ENCODE measurements around the gene CCDC40. TPM values are rescaled to one million over a fixed set of nuclear protein-coding genes. Genes with fewer than 3 reads are reported as not detected.

CCDC40 gene
- total RNA-seq, 1 donor from 2014 or later: 4.4 TPM

DNA sequence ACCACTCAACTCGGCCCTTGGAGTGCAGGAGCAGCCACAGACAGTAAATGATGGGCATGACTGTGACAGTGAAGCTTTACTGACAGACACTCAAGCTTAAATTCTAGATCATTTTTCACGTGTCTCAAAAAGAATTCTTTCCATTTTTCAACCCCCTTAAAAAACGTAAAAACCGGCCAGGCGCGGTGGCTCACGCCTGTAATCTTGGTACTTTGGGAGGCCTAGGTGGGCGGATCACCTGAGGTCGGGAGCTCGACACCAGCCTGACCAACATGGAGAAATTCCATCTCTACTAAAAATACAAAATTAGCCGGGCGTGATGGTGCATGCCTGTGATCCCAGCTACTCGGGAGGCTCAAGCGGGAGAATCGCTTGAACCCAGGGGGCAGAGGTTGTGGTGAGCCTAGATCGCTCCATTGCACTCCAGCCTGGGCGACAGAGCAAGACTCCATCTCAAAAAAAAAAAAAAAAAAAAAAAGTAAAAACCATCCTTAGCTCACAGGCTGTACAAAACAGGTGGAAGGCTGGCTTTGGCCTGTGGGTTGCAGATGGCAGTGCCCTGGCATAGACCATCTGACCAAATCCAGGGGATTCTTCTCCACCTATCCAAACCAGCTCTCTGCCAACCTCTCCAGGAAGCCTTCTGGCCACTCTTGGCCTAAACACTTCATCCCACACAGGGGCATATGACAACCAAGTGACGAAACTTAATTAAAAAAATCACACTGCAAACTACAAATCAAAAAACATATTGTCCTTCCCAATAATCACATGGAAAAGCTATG, 19.0 kb upstream of the CCDC40 start:
- peaks cover 1% of the 10 kb centered on the region for H3K36me3 ChIP-seq (ENCODE audit: control insufficient read depth, insufficient read depth, low read length)
- DNase-seq (ENCODE audit: low read depth): no peak
- TF ChIP-seq, protein P1, sequence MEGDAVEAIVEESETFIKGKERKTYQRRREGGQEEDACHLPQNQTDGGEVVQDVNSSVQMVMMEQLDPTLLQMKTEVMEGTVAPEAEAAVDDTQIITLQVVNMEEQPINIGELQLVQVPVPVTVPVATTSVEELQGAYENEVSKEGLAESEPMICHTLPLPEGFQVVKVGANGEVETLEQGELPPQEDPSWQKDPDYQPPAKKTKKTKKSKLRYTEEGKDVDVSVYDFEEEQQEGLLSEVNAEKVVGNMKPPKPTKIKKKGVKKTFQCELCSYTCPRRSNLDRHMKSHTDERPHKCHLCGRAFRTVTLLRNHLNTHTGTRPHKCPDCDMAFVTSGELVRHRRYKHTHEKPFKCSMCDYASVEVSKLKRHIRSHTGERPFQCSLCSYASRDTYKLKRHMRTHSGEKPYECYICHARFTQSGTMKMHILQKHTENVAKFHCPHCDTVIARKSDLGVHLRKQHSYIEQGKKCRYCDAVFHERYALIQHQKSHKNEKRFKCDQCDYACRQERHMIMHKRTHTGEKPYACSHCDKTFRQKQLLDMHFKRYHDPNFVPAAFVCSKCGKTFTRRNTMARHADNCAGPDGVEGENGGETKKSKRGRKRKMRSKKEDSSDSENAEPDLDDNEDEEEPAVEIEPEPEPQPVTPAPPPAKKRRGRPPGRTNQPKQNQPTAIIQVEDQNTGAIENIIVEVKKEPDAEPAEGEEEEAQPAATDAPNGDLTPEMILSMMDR (IDR thresholded peaks at IDR 0.05; ENCODE audit: insufficient read depth, low read length, poor library complexity, severe bottlenecking): no peak
- H3K27me3 ChIP-seq (ENCODE audit: control insufficient read depth, insufficient read depth, low read length): no peaks in the 10 kb centered on the region
- no peak overlapping the region for H3K4me3 ChIP-seq (ENCODE audit: low read depth, low read length)

DNA sequence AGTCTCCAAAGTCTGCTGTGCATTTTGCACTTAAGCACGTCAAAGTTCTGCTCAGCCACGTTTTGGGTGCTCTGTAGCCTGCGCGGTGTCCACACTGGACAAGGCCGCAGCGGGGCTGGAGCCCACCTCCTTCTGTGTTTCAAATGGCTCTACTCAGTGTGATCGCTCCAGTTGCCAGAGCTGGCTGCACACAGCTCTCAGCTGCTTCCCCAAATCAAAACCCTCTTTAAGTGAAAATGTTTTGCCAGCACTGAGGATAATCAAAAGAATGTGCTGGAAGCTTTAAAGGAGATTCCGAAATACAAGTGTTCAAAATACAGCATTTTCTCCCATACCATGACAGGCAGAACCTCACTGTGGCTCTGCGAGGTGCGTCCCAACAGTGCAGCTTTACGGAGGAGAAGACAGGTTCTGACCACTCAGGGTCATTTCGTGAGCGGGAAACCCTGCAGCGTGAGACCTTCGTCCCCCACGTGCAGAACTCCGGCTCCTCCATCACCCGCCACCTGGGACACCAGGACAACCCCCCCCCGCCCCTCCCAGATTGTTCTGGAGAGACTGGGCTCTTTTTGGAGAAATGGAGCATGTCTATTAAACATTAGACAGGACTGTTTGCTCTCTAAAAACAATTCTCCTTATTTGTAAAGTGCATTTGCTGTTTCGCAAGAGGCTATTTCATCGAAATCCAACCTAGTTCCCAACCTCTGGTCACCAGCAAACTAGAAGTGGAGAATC, 17.4 kb upstream of the CCDC40 start:
- H3K4me3 ChIP-seq (ENCODE audit: low read depth, low read length): no peak overlapping the region
- TF ChIP-seq, protein P1 (IDR thresholded peaks at IDR 0.05; ENCODE audit: insufficient read depth, low read length, poor library complexity, severe bottlenecking): no peak
- H3K27me3 ChIP-seq (ENCODE audit: control insufficient read depth, insufficient read depth, low read length): no peaks in the 10 kb centered on the region
- H3K36me3 ChIP-seq (ENCODE audit: control insufficient read depth, insufficient read depth, low read length): no peaks in the 10 kb centered on the region
- no peak for DNase-seq (ENCODE audit: low read depth)

DNA sequence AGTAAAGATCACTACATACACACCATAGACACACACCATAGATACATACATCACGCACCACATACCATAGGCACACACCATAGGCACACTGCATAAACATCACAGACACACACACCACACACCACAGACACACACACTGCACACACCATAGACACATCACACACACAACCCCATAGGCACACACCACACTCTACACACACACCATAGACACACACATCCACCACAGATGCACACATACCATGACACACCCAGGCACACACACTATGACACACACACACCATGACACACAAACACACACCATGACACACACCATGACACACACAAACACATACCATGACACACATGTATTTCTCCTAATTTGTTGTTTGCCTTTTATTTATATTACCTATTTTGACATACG, 14.8 kb upstream of the CCDC40 start:
- TF ChIP-seq, protein P1 (IDR thresholded peaks at IDR 0.05; ENCODE audit: insufficient read depth, low read length, poor library complexity, severe bottlenecking): no peak
- Histone ChIP-seq H3K27me3 (ENCODE audit: control insufficient read depth, insufficient read depth, low read length) (no peaks in the 10 kb centered on the region), H3K36me3 (ENCODE audit: control insufficient read depth, insufficient read depth, low read length) (no peaks in the 10 kb centered on the region), H3K4me3 (ENCODE audit: low read depth, low read length) (no peak overlapping the region)
- DNase-seq (ENCODE audit: low read depth): no peak

DNA sequence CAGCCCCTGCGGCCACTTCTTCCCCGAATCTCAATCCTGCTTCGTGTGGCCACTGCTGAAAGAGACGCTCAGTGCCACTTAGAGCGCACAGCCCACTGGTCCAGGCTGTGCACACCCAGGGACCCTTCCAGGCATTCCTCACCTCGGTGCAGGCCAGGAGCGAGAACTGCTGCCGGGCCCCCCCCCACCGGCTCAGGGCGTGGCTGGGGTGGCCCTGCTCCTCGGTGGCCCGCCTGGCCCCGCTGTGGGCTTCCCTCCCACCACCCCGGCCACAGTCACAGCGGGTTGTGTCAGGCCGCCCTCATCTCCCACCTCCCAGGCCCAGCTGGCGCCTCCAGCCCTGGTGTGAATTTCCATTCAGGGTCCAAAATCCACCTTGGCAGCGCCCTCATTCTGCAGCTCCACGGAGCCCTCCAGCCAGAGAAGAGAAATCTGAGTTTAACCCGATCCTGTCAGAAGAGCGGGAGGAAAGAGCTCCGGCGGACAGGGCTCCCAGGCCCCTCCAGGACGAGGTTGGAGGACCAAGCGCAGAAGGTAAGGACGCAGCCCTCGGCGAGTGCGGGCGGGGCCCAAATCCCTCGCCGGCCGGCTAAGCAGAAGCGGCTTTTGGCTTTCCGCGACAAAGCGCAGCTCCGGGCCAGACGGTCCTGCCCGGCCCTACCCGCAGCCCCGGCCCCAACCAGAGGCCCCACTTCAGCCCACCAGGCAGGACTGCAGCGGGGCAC, 12.8 kb upstream of the CCDC40 start:
- TF ChIP-seq, protein P1 (IDR thresholded peaks at IDR 0.05; ENCODE audit: insufficient read depth, low read length, poor library complexity, severe bottlenecking): no peak
- Histone ChIP-seq H3K36me3 (ENCODE audit: control insufficient read depth, insufficient read depth, low read length) (no peaks in the 10 kb centered on the region), H3K4me3 (ENCODE audit: low read depth, low read length) (no peak overlapping the region), H3K27me3 (ENCODE audit: control insufficient read depth, insufficient read depth, low read length) (no peaks in the 10 kb centered on the region)
- DNase-seq (ENCODE audit: low read depth): no peak

DNA sequence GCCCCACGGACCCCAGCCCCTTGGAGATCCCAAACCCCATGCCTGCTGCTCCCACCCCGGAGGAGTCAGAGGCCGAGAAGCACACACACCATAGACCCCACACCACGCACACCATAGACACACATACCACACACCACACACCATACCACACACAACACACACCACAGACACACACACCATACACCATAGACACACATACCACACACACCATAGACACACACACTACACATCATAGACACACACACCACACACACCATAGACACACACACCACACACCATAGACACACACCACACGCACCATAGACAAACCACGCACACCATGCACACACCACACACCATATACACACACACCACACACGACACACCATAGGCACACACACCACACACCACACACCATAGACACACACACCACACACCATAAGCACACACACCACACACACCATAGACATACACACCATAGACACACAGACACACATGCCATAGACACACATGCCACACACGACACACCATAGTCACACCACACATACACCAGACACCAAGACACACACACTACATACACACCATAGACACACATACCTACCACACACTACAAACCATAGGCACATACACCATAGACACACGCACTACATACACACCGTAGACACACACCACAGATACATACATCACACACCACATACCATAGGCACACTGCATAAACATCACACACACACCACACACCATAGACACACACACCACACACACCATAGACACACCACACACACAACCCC, 12.1 kb upstream of the CCDC40 start:
- Histone ChIP-seq H3K4me3 (ENCODE audit: low read depth, low read length) (no peak overlapping the region), H3K27me3 (ENCODE audit: control insufficient read depth, insufficient read depth, low read length) (no peaks in the 10 kb centered on the region), H3K36me3 (ENCODE audit: control insufficient read depth, insufficient read depth, low read length) (no peaks in the 10 kb centered on the region)
- DNase-seq (ENCODE audit: low read depth): no peak
- TF ChIP-seq, protein P1 (IDR thresholded peaks at IDR 0.05; ENCODE audit: insufficient read depth, low read length, poor library complexity, severe bottlenecking): no peak
